ENCODE data around the gene VSTM4.

DNA sequence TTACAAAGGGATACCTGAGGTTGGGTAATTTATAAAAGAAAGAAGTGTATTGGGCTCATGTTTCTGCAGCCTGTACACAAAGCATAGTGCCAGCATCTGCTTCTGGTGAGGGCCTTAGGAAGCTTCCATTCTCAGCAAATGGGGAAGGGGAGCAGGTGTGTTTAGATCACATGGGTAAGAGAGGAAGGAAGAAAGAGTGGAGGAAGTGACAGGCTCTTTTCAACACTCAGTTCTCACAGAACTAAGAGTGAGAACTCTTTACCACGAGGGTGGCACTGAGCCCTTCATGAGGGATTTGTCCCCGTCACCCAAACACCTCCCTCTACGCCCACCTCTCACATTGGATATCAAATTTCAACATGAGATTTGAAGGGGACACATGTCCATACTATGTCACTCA, 19.0 kb upstream of the VSTM4 start:
- TF ChIP-seq MIER1 (IDR thresholded peaks at IDR 0.05; ENCODE audit: low read depth) (no peak), TAF1 (IDR thresholded peaks at IDR 0.05; ENCODE audit: control insufficient read depth, extremely low read depth, insufficient read depth, low read length, severe bottlenecking) (no peak), FOXA1 (IDR thresholded peaks at IDR 0.05; ENCODE audit: borderline replicate concordance) (no peak), LARP7 (IDR thresholded peaks at IDR 0.05) (no peak), SOX6 (IDR thresholded peaks at IDR 0.05) (no peak), DPF2 (IDR thresholded peaks at IDR 0.05) (no peak), MCM5 (IDR thresholded peaks at IDR 0.05; ENCODE audit: low read depth) (no peak)
- TF ChIP-seq, protein P1, sequence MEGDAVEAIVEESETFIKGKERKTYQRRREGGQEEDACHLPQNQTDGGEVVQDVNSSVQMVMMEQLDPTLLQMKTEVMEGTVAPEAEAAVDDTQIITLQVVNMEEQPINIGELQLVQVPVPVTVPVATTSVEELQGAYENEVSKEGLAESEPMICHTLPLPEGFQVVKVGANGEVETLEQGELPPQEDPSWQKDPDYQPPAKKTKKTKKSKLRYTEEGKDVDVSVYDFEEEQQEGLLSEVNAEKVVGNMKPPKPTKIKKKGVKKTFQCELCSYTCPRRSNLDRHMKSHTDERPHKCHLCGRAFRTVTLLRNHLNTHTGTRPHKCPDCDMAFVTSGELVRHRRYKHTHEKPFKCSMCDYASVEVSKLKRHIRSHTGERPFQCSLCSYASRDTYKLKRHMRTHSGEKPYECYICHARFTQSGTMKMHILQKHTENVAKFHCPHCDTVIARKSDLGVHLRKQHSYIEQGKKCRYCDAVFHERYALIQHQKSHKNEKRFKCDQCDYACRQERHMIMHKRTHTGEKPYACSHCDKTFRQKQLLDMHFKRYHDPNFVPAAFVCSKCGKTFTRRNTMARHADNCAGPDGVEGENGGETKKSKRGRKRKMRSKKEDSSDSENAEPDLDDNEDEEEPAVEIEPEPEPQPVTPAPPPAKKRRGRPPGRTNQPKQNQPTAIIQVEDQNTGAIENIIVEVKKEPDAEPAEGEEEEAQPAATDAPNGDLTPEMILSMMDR (IDR thresholded peaks at IDR 0.05 in 2 of 3, conservative IDR thresholded peaks at IDR 0.05 in 1 of 3; ENCODE audit: insufficient read depth in 2 of 3, low read depth in 1 of 3, low read length in 3 of 3): no peak
- TF ChIP-seq, protein P2, sequence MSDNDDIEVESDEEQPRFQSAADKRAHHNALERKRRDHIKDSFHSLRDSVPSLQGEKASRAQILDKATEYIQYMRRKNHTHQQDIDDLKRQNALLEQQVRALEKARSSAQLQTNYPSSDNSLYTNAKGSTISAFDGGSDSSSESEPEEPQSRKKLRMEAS (CRISPR knock-in tag; IDR thresholded peaks at IDR 0.05): no peak
